ENCODE data around the gene FRG2.
"Not testable (repeated sequence)": the region's sequence is repeated elsewhere in the genome, so short reads cannot be mapped to it uniquely, and the experiment has no call there.

Gene FRG2

DNA sequence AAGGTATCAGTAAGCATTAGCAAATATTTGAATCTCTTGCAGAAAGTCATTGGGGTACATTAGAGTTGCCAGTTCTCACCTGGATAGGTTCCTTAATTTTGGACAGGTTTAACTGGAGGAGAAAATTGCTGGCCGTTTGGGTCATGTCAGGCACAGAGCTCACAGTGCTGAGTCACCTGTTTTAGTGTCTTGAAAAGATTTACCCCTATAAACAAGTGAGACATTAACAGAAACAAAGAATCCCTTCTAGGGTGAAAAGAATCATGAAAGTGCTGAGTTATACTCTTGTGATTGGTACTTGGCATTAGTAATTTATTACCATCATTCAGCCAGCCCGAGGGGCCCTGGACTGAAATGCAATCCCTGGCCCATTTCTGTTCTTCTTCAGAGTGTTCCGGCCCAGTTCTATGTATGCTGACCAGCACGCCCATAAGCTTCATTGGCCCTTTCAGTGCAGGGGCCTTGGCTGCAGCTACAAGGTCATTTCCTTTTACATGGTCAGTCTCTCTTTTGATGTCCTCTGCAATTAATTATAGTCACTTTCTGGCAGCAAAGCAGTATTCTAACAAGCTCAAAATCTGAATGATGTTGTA is 41.3 kb downstream of the FRG2 start:
- not testable (repeated sequence) for H2BK120ac ChIP-seq (ENCODE audit: low read depth, low read length); DNase-seq (ENCODE audit: low spot score); H3K4me3 ChIP-seq (ENCODE audit: low read length in 2 of 2); H3K27ac ChIP-seq (replicated peaks; ENCODE audit: low read length); H2BK12ac ChIP-seq (ENCODE audit: low read length); H3K4ac ChIP-seq (ENCODE audit: low read length); H3K23ac ChIP-seq (ENCODE audit: low read depth, low read length, poor library complexity); H3K79me1 ChIP-seq (ENCODE audit: low read depth, low read length); H4K91ac ChIP-seq (ENCODE audit: low read depth, low read length, poor library complexity); H3K18ac ChIP-seq (ENCODE audit: low read length); H2BK15ac ChIP-seq (ENCODE audit: low read length); H3K4me2 ChIP-seq (ENCODE audit: insufficient read depth, low read length, poor library complexity, severe bottlenecking); H3K9me3 ChIP-seq (replicated peaks in 1 of 2; ENCODE audit: control insufficient read depth in 2 of 2, insufficient read depth in 1 of 2, low read depth in 1 of 2, low read length in 2 of 2); H3K36me3 ChIP-seq (replicated peaks in 1 of 2; ENCODE audit: control insufficient read depth in 2 of 2, insufficient read depth in 2 of 2, low read length in 2 of 2); H3K14ac ChIP-seq (ENCODE audit: low read length); H3K9ac ChIP-seq (ENCODE audit: low read depth, low read length, poor library complexity); H3K4me1 ChIP-seq (ENCODE audit: control insufficient read depth in 2 of 2, insufficient read depth in 1 of 2, low read depth in 1 of 2, low read length in 2 of 2); H2AK5ac ChIP-seq (ENCODE audit: low read depth, low read length); H4K8ac ChIP-seq (ENCODE audit: low read depth, low read length); H2BK5ac ChIP-seq (ENCODE audit: low read length); H2AFZ ChIP-seq (ENCODE audit: low read length)
- peaks cover 0 to 16% (median 0%) of the 10 kb centered on the region in 3 experiments for H3K27me3 ChIP-seq (ENCODE audit: control insufficient read depth in 3 of 3, insufficient read depth in 3 of 3, low read depth in 1 of 3, low read length in 3 of 3)
- no CpG with 5 or more reads among the region's 4 CpGs for WGBS, 2 donors (ENCODE audit: extremely low coverage in 2 of 2, insufficient read length in 2 of 2, insufficient replicate concordance in 1 of 2)

DNA sequence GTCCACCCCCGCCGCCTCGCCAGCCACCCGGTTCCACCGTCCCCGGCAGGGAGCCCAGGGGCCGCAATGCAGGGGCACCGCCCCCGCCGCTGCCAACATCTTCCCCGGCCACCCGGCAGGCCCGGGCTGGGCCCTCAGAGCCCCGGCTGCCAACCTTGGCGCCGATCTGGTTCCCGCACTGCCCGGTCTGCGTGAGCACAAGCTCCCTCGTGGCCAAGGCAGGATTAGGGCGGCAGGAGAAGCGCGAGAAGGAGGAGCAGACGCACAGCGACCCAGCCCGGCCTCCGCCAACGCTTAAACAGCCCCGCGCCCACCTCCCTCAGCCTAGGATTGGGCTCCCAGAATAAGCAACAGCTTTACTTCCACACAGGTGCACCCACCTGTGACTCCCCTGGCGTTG is 42.4 kb downstream of the FRG2 start:
- H3K27me3 ChIP-seq (ENCODE audit: control insufficient read depth in 3 of 3, insufficient read depth in 3 of 3, low read depth in 1 of 3, low read length in 3 of 3), result peaks cover 0 to 16% (median 0%) of the 10 kb centered on the region in 3 experiments
- not testable (repeated sequence) for H4K8ac ChIP-seq (ENCODE audit: low read depth, low read length)
- no CpG with 5 or more reads among the region's 31 CpGs for WGBS, 2 donors (ENCODE audit: extremely low coverage in 2 of 2, insufficient read length in 2 of 2, insufficient replicate concordance in 1 of 2)

DNA sequence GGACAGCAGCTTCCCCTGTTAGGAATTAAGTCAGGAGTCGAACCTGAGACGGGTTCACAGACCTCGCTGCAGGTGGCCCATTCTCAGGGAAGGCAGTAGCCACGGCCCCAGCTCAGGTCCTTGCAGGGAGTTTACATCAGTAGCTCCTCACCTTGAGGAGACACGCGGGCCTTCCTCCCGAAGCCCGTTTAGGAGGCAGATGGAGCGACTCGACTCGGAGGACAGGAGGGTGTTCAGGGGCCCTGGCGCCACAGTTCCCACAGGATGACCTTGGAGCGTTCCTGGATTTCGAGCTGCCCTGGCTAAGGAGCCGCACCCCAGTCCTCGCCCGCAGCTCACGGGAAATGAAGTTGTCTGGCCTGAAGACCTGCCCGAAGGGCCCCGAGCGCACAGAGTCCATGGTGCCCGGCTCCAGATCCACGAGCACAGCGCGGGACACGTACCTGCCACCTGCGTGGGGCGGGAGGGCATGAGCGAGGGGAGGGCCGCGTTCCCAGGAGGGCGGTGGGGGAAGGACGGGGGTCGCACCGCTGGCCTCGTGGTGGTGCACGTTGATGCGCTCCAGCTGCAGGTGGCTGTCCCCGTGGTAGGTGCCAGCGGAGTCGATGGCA is 43.0 kb downstream of the FRG2 start:
- not testable (repeated sequence) for H3K14ac ChIP-seq (ENCODE audit: low read length); H4K91ac ChIP-seq (ENCODE audit: low read depth, low read length, poor library complexity); H3K36me3 ChIP-seq (replicated peaks in 1 of 2; ENCODE audit: control insufficient read depth in 2 of 2, insufficient read depth in 2 of 2, low read length in 2 of 2); H3K4me3 ChIP-seq (ENCODE audit: low read length in 2 of 2); H3K4ac ChIP-seq (ENCODE audit: low read length); H2BK120ac ChIP-seq (ENCODE audit: low read depth, low read length); H3K23ac ChIP-seq (ENCODE audit: low read depth, low read length, poor library complexity); H3K18ac ChIP-seq (ENCODE audit: low read length); H2AK5ac ChIP-seq (ENCODE audit: low read depth, low read length); DNase-seq (ENCODE audit: low spot score); H3K4me2 ChIP-seq (ENCODE audit: insufficient read depth, low read length, poor library complexity, severe bottlenecking); H2BK15ac ChIP-seq (ENCODE audit: low read length); H2BK12ac ChIP-seq (ENCODE audit: low read length); H2BK5ac ChIP-seq (ENCODE audit: low read length); H4K8ac ChIP-seq (ENCODE audit: low read depth, low read length); H3K4me1 ChIP-seq (ENCODE audit: control insufficient read depth in 2 of 2, insufficient read depth in 1 of 2, low read depth in 1 of 2, low read length in 2 of 2); H2AFZ ChIP-seq (ENCODE audit: low read length); H3K9ac ChIP-seq (ENCODE audit: low read depth, low read length, poor library complexity); H3K79me1 ChIP-seq (ENCODE audit: low read depth, low read length); H3K27ac ChIP-seq (replicated peaks; ENCODE audit: low read length); H3K9me3 ChIP-seq (replicated peaks in 1 of 2; ENCODE audit: control insufficient read depth in 2 of 2, insufficient read depth in 1 of 2, low read depth in 1 of 2, low read length in 2 of 2)
- no CpG with 5 or more reads among the region's 41 CpGs for WGBS, 2 donors (ENCODE audit: extremely low coverage in 2 of 2, insufficient read length in 2 of 2, insufficient replicate concordance in 1 of 2)
- peaks cover 0 to 14% (median 0%) of the 10 kb centered on the region in 3 experiments for H3K27me3 ChIP-seq (ENCODE audit: control insufficient read depth in 3 of 3, insufficient read depth in 3 of 3, low read depth in 1 of 3, low read length in 3 of 3)

More for the DNA sequence above, 42.4 kb downstream of the FRG2 start:
- H3K4ac ChIP-seq (ENCODE audit: low read length); H3K4me1 ChIP-seq (ENCODE audit: control insufficient read depth in 2 of 2, insufficient read depth in 1 of 2, low read depth in 1 of 2, low read length in 2 of 2); H2BK12ac ChIP-seq (ENCODE audit: low read length); H4K91ac ChIP-seq (ENCODE audit: low read depth, low read length, poor library complexity); H2AFZ ChIP-seq (ENCODE audit: low read length); H2AK5ac ChIP-seq (ENCODE audit: low read depth, low read length); H3K4me3 ChIP-seq (ENCODE audit: low read length in 2 of 2); H3K18ac ChIP-seq (ENCODE audit: low read length); H3K27ac ChIP-seq (replicated peaks; ENCODE audit: low read length); H3K36me3 ChIP-seq (replicated peaks in 1 of 2; ENCODE audit: control insufficient read depth in 2 of 2, insufficient read depth in 2 of 2, low read length in 2 of 2); H3K4me2 ChIP-seq (ENCODE audit: insufficient read depth, low read length, poor library complexity, severe bottlenecking); DNase-seq (ENCODE audit: low spot score); H3K9ac ChIP-seq (ENCODE audit: low read depth, low read length, poor library complexity); H3K14ac ChIP-seq (ENCODE audit: low read length); H3K9me3 ChIP-seq (replicated peaks in 1 of 2; ENCODE audit: control insufficient read depth in 2 of 2, insufficient read depth in 1 of 2, low read depth in 1 of 2, low read length in 2 of 2); H3K23ac ChIP-seq (ENCODE audit: low read depth, low read length, poor library complexity); H3K79me1 ChIP-seq (ENCODE audit: low read depth, low read length); H2BK120ac ChIP-seq (ENCODE audit: low read depth, low read length); H2BK15ac ChIP-seq (ENCODE audit: low read length); H2BK5ac ChIP-seq (ENCODE audit: low read length): not testable (repeated sequence)

DNA sequence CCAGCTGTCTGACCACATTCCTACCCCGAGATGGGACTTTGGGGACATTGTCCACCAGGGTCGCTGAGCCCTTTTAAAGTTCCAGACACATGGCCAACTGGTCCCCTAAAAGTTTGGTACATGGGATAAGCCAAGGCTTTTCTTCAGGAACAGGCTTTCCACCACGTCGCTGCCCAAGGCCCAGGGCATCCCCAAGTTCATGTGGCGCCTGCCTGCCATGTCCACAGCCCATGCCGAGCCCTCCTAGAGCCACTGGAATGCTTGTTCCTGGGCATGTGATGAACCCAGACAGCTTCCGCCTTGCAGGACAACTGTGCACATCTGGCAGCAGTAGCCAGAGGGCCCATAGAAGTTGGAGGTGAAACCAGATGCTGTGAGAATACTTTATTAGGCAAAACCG is 45.1 kb downstream of the FRG2 start:
- Histone ChIP-seq H3K4me3 (ENCODE audit: low read length in 2 of 2) (no peak overlapping the region), H3K9me3 (replicated peaks in 1 of 2; ENCODE audit: control insufficient read depth in 2 of 2, insufficient read depth in 1 of 2, low read depth in 1 of 2, low read length in 2 of 2) (no peaks in the 10 kb centered on the region), H3K23ac (ENCODE audit: low read depth, low read length, poor library complexity) (no peak overlapping the region), H3K18ac (ENCODE audit: low read length) (no peak overlapping the region), H3K79me1 (ENCODE audit: low read depth, low read length) (no peaks in the 10 kb centered on the region), H3K4me2 (ENCODE audit: insufficient read depth, low read length, poor library complexity, severe bottlenecking) (no peak overlapping the region), H3K27ac (replicated peaks; ENCODE audit: low read length) (no peak overlapping the region), H3K36me3 (replicated peaks in 1 of 2; ENCODE audit: control insufficient read depth in 2 of 2, insufficient read depth in 2 of 2, low read length in 2 of 2) (no peaks in the 10 kb centered on the region), H3K9ac (ENCODE audit: low read depth, low read length, poor library complexity) (no peak overlapping the region), H4K8ac (ENCODE audit: low read depth, low read length) (no peak overlapping the region), H4K91ac (ENCODE audit: low read depth, low read length, poor library complexity) (no peak overlapping the region), H2AK5ac (ENCODE audit: low read depth, low read length) (no peak overlapping the region), H2BK120ac (ENCODE audit: low read depth, low read length) (no peak overlapping the region), H2BK15ac (ENCODE audit: low read length) (no peak overlapping the region), H3K27me3 (ENCODE audit: control insufficient read depth in 3 of 3, insufficient read depth in 3 of 3, low read depth in 1 of 3, low read length in 3 of 3) (peaks cover 0 to 6% (median 0%) of the 10 kb centered on the region in 3 experiments), H2AFZ (ENCODE audit: low read length) (no peak overlapping the region), H2BK5ac (ENCODE audit: low read length) (no peak overlapping the region), H3K14ac (ENCODE audit: low read length) (no peak overlapping the region), H3K4me1 (ENCODE audit: control insufficient read depth in 2 of 2, insufficient read depth in 1 of 2, low read depth in 1 of 2, low read length in 2 of 2) (peaks cover 0 to 1% of the 10 kb centered on the region in 2 donors), H2BK12ac (ENCODE audit: low read length) (no peak overlapping the region), H3K4ac (ENCODE audit: low read length) (no peak overlapping the region)
- DNase-seq (ENCODE audit: low spot score), result no peak
- WGBS, 2 donors (ENCODE audit: extremely low coverage in 2 of 2, insufficient read length in 2 of 2, insufficient replicate concordance in 1 of 2), result no CpG with 5 or more reads among the region's 8 CpGs
